ENCODE measurements around the gene CAMTA1. TPM values are rescaled to one million over a fixed set of nuclear protein-coding genes. Genes with fewer than 3 reads are reported as not detected.

CAMTA1 gene
- total RNA-seq, 4 donors from 2014 or later: 45.3 to 68.9 (median 62.0) TPM

DNA sequence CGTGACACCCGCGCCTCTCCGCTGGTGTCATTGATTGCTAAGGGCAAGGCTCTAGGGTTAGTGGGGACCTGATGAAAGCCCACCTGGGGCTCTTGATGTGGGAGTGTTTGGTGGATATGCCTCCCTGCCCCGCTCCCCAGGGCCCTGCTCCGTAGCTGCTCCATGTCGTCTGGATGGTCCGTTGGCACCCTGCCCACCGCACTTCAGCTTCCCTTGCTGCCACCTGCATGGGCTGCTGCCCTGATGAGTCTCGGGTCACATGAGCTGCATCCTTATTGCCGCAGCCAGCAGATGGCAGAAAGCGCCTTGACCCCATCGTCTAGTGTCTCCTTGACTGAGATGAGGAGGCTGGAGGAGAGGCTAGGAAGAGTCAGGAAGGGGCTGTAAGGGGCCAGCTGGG is 439.4 kb downstream of the CAMTA1 start:
- DNase-seq (ENCODE audit: low spot score): no peak
- no peak for TF ChIP-seq CTCF (IDR thresholded peaks at IDR 0.05)
- ATAC-seq (ENCODE audit: low FRiP score): no peak

DNA sequence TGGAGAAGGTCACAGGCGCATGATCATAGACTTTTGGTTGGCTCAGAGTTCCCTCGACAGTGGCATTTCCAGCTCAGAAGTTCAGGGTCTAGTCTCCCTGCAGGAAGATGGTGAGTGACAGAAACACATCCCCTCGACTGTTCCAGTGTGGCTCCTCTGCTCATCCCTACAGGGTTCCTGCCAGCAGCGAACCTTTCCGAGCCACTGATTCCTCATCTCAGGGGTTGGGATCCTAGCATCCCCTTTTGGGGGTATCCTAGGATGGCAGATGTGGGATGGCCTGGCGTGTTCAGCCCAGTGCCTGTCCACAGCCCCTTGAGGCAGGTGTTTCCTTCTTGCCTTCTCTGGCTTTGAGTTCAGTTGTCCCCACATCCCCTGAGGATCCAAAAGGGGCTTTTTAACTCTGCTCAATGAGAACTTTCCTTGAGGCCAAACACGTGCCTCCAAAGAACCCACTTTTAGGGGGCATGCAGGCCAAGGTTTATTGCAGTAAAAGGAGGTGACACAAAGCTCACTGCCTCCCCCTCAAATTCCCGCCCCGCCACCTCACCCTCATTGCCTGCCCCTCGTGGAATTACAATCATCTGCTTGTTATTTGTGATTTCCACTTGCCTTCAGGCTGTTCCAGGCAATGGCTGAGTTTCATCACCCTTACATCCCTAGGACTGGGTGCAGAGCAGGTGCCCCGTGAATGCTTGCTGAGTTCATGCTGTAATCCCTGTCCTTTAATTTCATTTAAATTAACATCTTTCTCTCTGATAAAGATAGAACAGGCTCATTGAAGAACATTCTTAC is 440.7 kb downstream of the CAMTA1 start:
- no peak for TF ChIP-seq CTCF (IDR thresholded peaks at IDR 0.05)
- no peak for DNase-seq (ENCODE audit: low spot score)
- ATAC-seq (ENCODE audit: low FRiP score): no peak

DNA sequence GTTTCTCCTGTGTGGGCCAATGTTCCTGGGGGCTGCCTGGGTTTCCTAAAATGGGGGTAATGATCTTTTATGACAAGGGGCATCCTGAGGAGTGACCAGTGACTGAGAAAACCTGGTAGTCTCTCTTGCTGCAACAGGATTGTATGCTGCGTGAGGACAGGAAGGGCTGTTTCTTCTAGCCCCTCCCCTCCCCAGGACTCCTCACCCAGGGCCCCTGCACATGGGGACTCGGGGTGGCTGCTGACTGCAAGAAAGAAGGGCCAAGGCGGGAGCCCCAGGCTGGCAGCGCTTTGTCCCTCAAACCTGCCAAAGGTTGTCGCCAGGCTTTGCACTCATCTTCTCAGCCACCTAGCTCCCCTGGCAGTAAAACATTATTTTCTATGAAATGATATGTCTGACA is 442.4 kb downstream of the CAMTA1 start:
- DNase-seq (ENCODE audit: low spot score) (no peak), ATAC-seq (ENCODE audit: low FRiP score) (no peak)
- TF ChIP-seq CTCF (IDR thresholded peaks at IDR 0.05): no peak

- DNase-seq (ENCODE audit: low spot score) (no peak), ATAC-seq (ENCODE audit: low FRiP score) (no peak)
- no peak for TF ChIP-seq CTCF (IDR thresholded peaks at IDR 0.05)
Measured at GRCh38 chr1:7228252-7228961, 443.2 kb downstream of the CAMTA1 start.

DNA sequence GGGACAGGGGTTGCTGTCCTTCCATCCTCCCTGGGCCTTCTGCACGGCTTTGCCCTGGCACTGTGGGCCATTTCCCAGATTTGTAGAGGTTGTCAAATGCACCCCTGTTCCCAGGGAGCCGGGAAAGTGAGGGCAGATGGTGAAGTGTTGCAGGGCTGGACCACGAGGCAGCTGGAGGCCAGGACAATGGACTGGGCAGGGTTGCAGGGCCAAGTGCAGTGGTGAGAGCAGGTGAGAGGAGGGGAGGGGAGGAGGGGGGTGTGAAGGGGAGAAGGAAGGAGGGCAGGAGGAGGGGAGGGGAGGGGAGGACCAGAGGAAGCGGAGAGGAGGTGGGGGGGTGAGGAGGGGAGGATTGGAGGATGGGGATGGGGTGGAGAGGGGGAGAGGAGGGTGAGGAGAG is 443.9 kb downstream of the CAMTA1 start:
- TF ChIP-seq CTCF (IDR thresholded peaks at IDR 0.05): no peak
- ATAC-seq (ENCODE audit: low FRiP score) (no peak), DNase-seq (ENCODE audit: low spot score) (no peak)

GRCh38 chr1:7229696-7230631 is 444.7 kb downstream of the CAMTA1 start:
- DNase-seq (ENCODE audit: low spot score): no peak
- TF ChIP-seq CTCF (IDR thresholded peaks at IDR 0.05): no peak
- ATAC-seq (ENCODE audit: low FRiP score): no peak

Measured in omental fat pad (tissue), 4 donors.